A549 treated with GW870086 at 1 μM for 4 hours (cell line): ENCODE measurements around the gene CD164. TPM values are rescaled to one million over a fixed set of nuclear protein-coding genes. Genes with fewer than 3 reads are reported as not detected.

Source experiments
- total RNA-seq: library from RNA; stranded (reverse); fragments of 200-300 nt; extraction: Qiagen RNA extraction; gene quantifications from 5 replicates; pipeline ENCODE4 v1.2.3, GENCODE V29; 2022; ENCODE audit warnings: low read depth

CD164 gene
- 88.6 to 117 TPM (median 102 TPM) in 5 replicates for total RNA-seq

GRCh38 chr6:109381747-109382575 lies at the start of gene CD164:
CD164 (minus strand) TSS chr6:109382467; CDS start chr6:109382378, 89 bp downstream.

Other genes with a start within 250 kb of the CD164 start
- gene PPIL6, start 58.2 kb upstream of the CD164 start, total RNA-seq = 1.9 to 3.9 TPM (median 2.6 TPM) in 5 replicates
- 13.6 to 16.7 TPM (median 16.2 TPM) in 5 replicates for gene SMPD2, start 58.3 kb upstream of the CD164 start, total RNA-seq
- 12.7 to 18.1 TPM (median 16.8 TPM) in 5 replicates for gene MICAL1, start 73.3 kb upstream of the CD164 start, total RNA-seq
- gene ZBTB24, start 100.8 kb upstream of the CD164 start, total RNA-seq = 3.7 to 5.3 TPM (median 4.6 TPM) in 5 replicates